A673 (cell line): Measurements from ENCODE around the gene BBS9. TPM values are rescaled to one million over a fixed set of nuclear protein-coding genes. Genes with fewer than 3 reads are reported as not detected.

ENCODE experiments used
- BruUV-seq: library from RNA; stranded (reverse); fragments of 400-500 nt; replicated peaks from 2 replicates; lab custom pipeline; 2021; lab: Mats Ljungman, UMichigan
- CTCF ChIA-PET: fragments of 300-600 bp; sonication (Branson Sonifier 250); formaldehyde crosslinking; loops from one replicate; lab custom pipeline; 2022; ENCODE audit warnings: antibody characterized with exemption; lab: Charles Lee
- POLR2A ChIA-PET: fragments of 300-600 bp; sonication (Branson Sonifier 250); formaldehyde crosslinking; loops from one replicate; lab custom pipeline; 2022; ENCODE audit warnings: antibody characterized with exemption; ENCODE audit not compliant: low non-redundant PET; lab: Charles Lee
- DNase-seq: peaks from one replicate; pipeline ENCODE4 v3.0.0-alpha.2; 2015; ENCODE audit warnings: low spot score
- H3K27ac ChIP-seq: fragments of 200-600 bp; sonication (generic); 2 replicates; pipeline ENCODE4 v1.5.1; 2016; ENCODE audit warnings: mixed run types, low read depth, mild to moderate bottlenecking, mixed read lengths, antibody characterized with exemption, low read length; ENCODE audit not compliant: poor library complexity, severe bottlenecking
- H3K27me3 ChIP-seq: fragments of 200-600 bp; sonication (generic); replicated peaks from 2 replicates; pipeline ENCODE4 v1.6.1; 2017; ENCODE audit warnings: mixed run types, low read depth, mild to moderate bottlenecking, mixed read lengths, antibody characterized with exemption, low read length; ENCODE audit not compliant: insufficient read depth, poor library complexity
- H3K36me3 ChIP-seq: fragments of 200-600 bp; sonication (generic); 2 replicates; pipeline ENCODE4 v1.6.1; 2016; ENCODE audit warnings: mixed run types, mild to moderate bottlenecking, mixed read lengths, antibody characterized with exemption, low read length; ENCODE audit not compliant: insufficient read depth, poor library complexity, severe bottlenecking
- H3K4me1 ChIP-seq: fragments of 200-600 bp; sonication (generic); 2 replicates; pipeline ENCODE4 v1.6.1; 2017; ENCODE audit warnings: mixed run types, mild to moderate bottlenecking, mixed read lengths, antibody characterized with exemption, low read length; ENCODE audit not compliant: insufficient read depth, poor library complexity, severe bottlenecking
- H3K4me3 ChIP-seq: fragments of 200-600 bp; sonication (generic); 2 replicates; pipeline ENCODE4 v1.5.1; 2016; ENCODE audit warnings: low read depth, mixed run types, mild to moderate bottlenecking, mixed read lengths, low read length; ENCODE audit not compliant: poor library complexity, severe bottlenecking
- H3K9me3 ChIP-seq: fragments of 200-600 bp; sonication (generic); 2 replicates; pipeline ENCODE4 v1.6.1; 2016; ENCODE audit warnings: mixed run types, low read depth, mild to moderate bottlenecking, mixed read lengths, antibody characterized with exemption, low read length; ENCODE audit not compliant: poor library complexity, severe bottlenecking
- CTCF ChIP-seq: fragments of 300-800, 200-600 bp; sonication (generic); conservative IDR thresholded peaks from 2 replicates; pipeline ENCODE4 v1.5.1; 2017; ENCODE audit warnings: low read depth, mild to moderate bottlenecking, antibody characterized with exemption, low read length, moderate library complexity, mixed read lengths
- EZH2 ChIP-seq: fragments of 200-600 bp; sonication (generic); IDR thresholded peaks from 2 replicates; pipeline ENCODE4 v1.6.1; 2017; ENCODE audit warnings: borderline replicate concordance, low read depth, mild to moderate bottlenecking, mixed read lengths, antibody characterized with exemption, low read length; ENCODE audit not compliant: poor library complexity, severe bottlenecking
- intact Hi-C: fragments of 100-400 bp; cut with micrococcal nuclease; formaldehyde crosslinking; loops from one replicate; pipeline ENCODE4 v1.10.0; 2022; ENCODE audit not compliant: unreplicated experiment
- total RNA-seq: library from RNA; stranded (reverse); gene quantifications from 2 replicates; pipeline ENCODE4 v1.2.3, GENCODE V29; 2021

BBS9 gene
- total RNA-seq, 1 experiment from 2014 or later: 9.4 TPM

- CTCF ChIA-PET: no interaction called here
- no peak for TF ChIP-seq CTCF
- TF ChIP-seq EZH2: no peak
- intact Hi-C loops: no loop called here
- H3K9me3 ChIP-seq: no peaks in the 10 kb centered on the region
- BruUV-seq: no TSS peak
- peaks cover 13% of the 10 kb centered on the region for H3K4me1 ChIP-seq
- no peaks in the 10 kb centered on the region for H3K27me3 ChIP-seq
- H3K27ac ChIP-seq: no peak overlapping the region
- DNase-seq: peak; percentile 10
- POLR2A ChIA-PET: no interaction called here
- no peak overlapping the region for H3K4me3 ChIP-seq
- H3K36me3 ChIP-seq: no peaks in the 10 kb centered on the region
These were observed 66.9 kb downstream of the BBS9 start for GRCh38 chr7:33196221-33196620.

- Histone ChIP-seq H3K27ac (no peak overlapping the region), H3K4me3 (no peak overlapping the region), H3K27me3 (no peaks in the 10 kb centered on the region), H3K36me3 (no peaks in the 10 kb centered on the region), H3K9me3 (no peaks in the 10 kb centered on the region), H3K4me1 (peaks cover 13% of the 10 kb centered on the region)
- CTCF ChIA-PET: no interaction called here
- POLR2A ChIA-PET: no interaction called here
- intact Hi-C loops: no loop called here
- DNase-seq: no peak
- TF ChIP-seq EZH2 (no peak), CTCF (no peak)
- no TSS peak for BruUV-seq
These were observed 70.9 kb downstream of the BBS9 start for GRCh38 chr7:33200282-33200681.

GRCh38 chr7:33201821-33202220 lies 72.5 kb downstream of the BBS9 start:
- H3K27me3 ChIP-seq: no peaks in the 10 kb centered on the region
- TF ChIP-seq EZH2 (no peak), CTCF (no peak)
- CTCF ChIA-PET: no interaction called here
- BruUV-seq: no TSS peak
- no peaks in the 10 kb centered on the region for H3K9me3 ChIP-seq
- no peaks in the 10 kb centered on the region for H3K36me3 ChIP-seq
- no peak overlapping the region for H3K27ac ChIP-seq
- intact Hi-C loops: no loop called here
- no peak for DNase-seq
- peaks cover 5% of the 10 kb centered on the region for H3K4me1 ChIP-seq
- POLR2A ChIA-PET: no interaction called here
- no peak overlapping the region for H3K4me3 ChIP-seq
